ENCODE results near the gene CDHR3.
A peak's percentile ranks its signal among the peaks of the same experiment; 100 is the strongest.

The CDHR3 gene

GRCh38 chr7:106031300-106032035 lies 68.4 kb downstream of the CDHR3 start:
- peak; percentile 59 to 82 for DNase-seq

GRCh38 chr7:106032295-106032694 lies 69.2 kb downstream of the CDHR3 start:
- DNase-seq, result no peak

- DNase-seq, result no peak
These were observed 70.7 kb downstream of the CDHR3 start for GRCh38 chr7:106033735-106034134.

GRCh38 chr7:106034383-106034782 lies 71.3 kb downstream of the CDHR3 start:
- DNase-seq, result peak in 1 of 2 experiments; percentile 20

GRCh38 chr7:106035568-106035967 lies 72.5 kb downstream of the CDHR3 start:
- DNase-seq, result no peak

GRCh38 chr7:106036004-106036403 lies 72.9 kb downstream of the CDHR3 start:
- no peak for DNase-seq

- DNase-seq, result no peak
These were observed 74.6 kb downstream of the CDHR3 start for GRCh38 chr7:106037489-106038176.

GRCh38 chr7:106038289-106038688 lies 75.2 kb downstream of the CDHR3 start:
- no peak for DNase-seq

GRCh38 chr7:106038916-106039315 lies 75.9 kb downstream of the CDHR3 start:
- no peak for DNase-seq

GRCh38 chr7:106039486-106040060 lies 76.5 kb downstream of the CDHR3 start:
- DNase-seq, result peak in 1 of 2 experiments; percentile 41

- peak; percentile 35 to 55 for DNase-seq
These were observed 78.2 kb downstream of the CDHR3 start for GRCh38 chr7:106041140-106041717.

- DNase-seq, result no peak
These were observed 79.1 kb downstream of the CDHR3 start for GRCh38 chr7:106042196-106042611.

GRCh38 chr7:106045139-106045538 lies 82.1 kb downstream of the CDHR3 start:
- no peak for DNase-seq

- no peak for DNase-seq
These were observed 82.5 kb downstream of the CDHR3 start for GRCh38 chr7:106045586-106045985.

GRCh38 chr7:106047184-106047583 lies 84.1 kb downstream of the CDHR3 start:
- no peak for DNase-seq

GRCh38 chr7:106047818-106048705 lies 85.0 kb downstream of the CDHR3 start:
- peak in 1 of 2 experiments; percentile 39 for DNase-seq

GRCh38 chr7:106048706-106049020 lies 85.6 kb downstream of the CDHR3 start:
- DNase-seq, result no peak

- no peak for DNase-seq
These were observed 86.2 kb downstream of the CDHR3 start for GRCh38 chr7:106049139-106049752.

- peak in 1 of 2 experiments; percentile 31 for DNase-seq
These were observed 87.1 kb downstream of the CDHR3 start for GRCh38 chr7:106050002-106050745.

GRCh38 chr7:106050746-106051117 lies 87.7 kb downstream of the CDHR3 start:
- DNase-seq, result no peak

- no peak for DNase-seq
These were observed 89.6 kb downstream of the CDHR3 start for GRCh38 chr7:106052681-106053080.

GRCh38 chr7:106053109-106053508 lies 90.0 kb downstream of the CDHR3 start:
- peak in 1 of 2 experiments; percentile 43 for DNase-seq

Measured in NCI-H524 (cell line).